ENCODE measurements around the gene CFAP65.

- TF ChIP-seq CTCF (IDR thresholded peaks at IDR 0.05; ENCODE audit: low read depth, low read length) (no peak), EZH2phosphoT487 (IDR thresholded peaks at IDR 0.05; ENCODE audit: low read depth) (no peak)
These were observed 55.1 kb downstream of the CFAP65 start for GRCh38 chr2:218986148-218986761.

All from OCI-LY3 (cell line).